CD14-positive monocyte (primary cell): ENCODE results near the gene BBC3. TPM values are rescaled to one million over a fixed set of nuclear protein-coding genes. Genes with fewer than 3 reads are reported as not detected.
A peak's percentile ranks its signal among the peaks of the same experiment; 100 is the strongest.

Experiments
- DNase-seq, 3 donors: peaks; one replicate each; pipeline ENCODE4 v3.0.0-alpha.2; 2011 to 2022
- H2AFZ ChIP-seq: 2 replicates; pipeline ENCODE4 v1.6.0; 2012; ENCODE audit warnings: mild to moderate bottlenecking, low read depth, low read length, inconsistent platforms; ENCODE audit not compliant: insufficient read depth, poor library complexity, severe bottlenecking
- H3K27ac ChIP-seq, 2 donors: 1 replicate in 1 of 2; 2 replicates in 1 of 2; pipeline ENCODE4 v1.5.1; 2012 to 2013; ENCODE audit warnings: low read length in 2 of 2, control low read depth in 1 of 2, inconsistent platforms in 1 of 2, low read depth in 1 of 2, mild to moderate bottlenecking in 1 of 2
- H3K27me3 ChIP-seq, 2 donors: one replicate each; pipeline versions ENCODE4 v1.6.0 to v1.6.1; 2011 to 2013; ENCODE audit warnings: low read length in 2 of 2; ENCODE audit not compliant: control insufficient read depth in 2 of 2, insufficient read depth in 2 of 2
- H3K36me3 ChIP-seq, 2 donors: replicated peaks in 1 of 2; 1 replicate in 1 of 2; 2 replicates in 1 of 2; pipeline versions ENCODE4 v1.5.1 to v1.6.1; 2012 to 2013; ENCODE audit warnings: low read length in 2 of 2, control low read depth in 1 of 2, inconsistent platforms in 1 of 2, mild to moderate bottlenecking in 1 of 2; ENCODE audit not compliant: insufficient read depth in 2 of 2, control insufficient read depth in 1 of 2
- H3K4me1 ChIP-seq, 2 donors: 1 replicate in 1 of 2; 2 replicates in 1 of 2; pipeline versions ENCODE4 v1.5.1 to v1.6.1; 2012 to 2013; ENCODE audit warnings: low read length in 2 of 2, control low read depth in 1 of 2, inconsistent platforms in 1 of 2, mild to moderate bottlenecking in 1 of 2, moderate library complexity in 1 of 2; ENCODE audit not compliant: insufficient read depth in 2 of 2, control insufficient read depth in 1 of 2
- H3K4me2 ChIP-seq: replicated peaks from 2 replicates; pipeline ENCODE3; 2012; ENCODE audit warnings: low read length, moderate library complexity, mild to moderate bottlenecking; ENCODE audit not compliant: poor library complexity, severe bottlenecking; ENCODE audit errors: extremely low read depth
- H3K4me3 ChIP-seq, 3 experiments: fragments of 200-600 bp in 1 of 3; sonication (generic) in 1 of 3; replicated peaks in 1 of 3; 1 replicate in 2 of 3; 2 replicates in 1 of 3; pipeline ENCODE4 v1.5.1; 2011 to 2013; ENCODE audit warnings: low read length in 3 of 3, mild to moderate bottlenecking in 3 of 3, control low read depth in 2 of 3, low read depth in 2 of 3, inconsistent platforms in 1 of 3, moderate library complexity in 1 of 3
- H3K79me2 ChIP-seq: 2 replicates; pipeline ENCODE4 v1.6.0; 2012; ENCODE audit warnings: mild to moderate bottlenecking, control low read depth, inconsistent platforms, low read length, moderate library complexity; ENCODE audit not compliant: insufficient read depth
- H3K9ac ChIP-seq: 2 replicates; pipeline ENCODE4 v1.6.0; 2017; ENCODE audit warnings: low read length, mild to moderate bottlenecking; ENCODE audit not compliant: insufficient read depth, poor library complexity, severe bottlenecking
- H3K9me3 ChIP-seq, 2 donors: replicated peaks in 1 of 2; 1 replicate in 1 of 2; 2 replicates in 1 of 2; pipeline versions ENCODE4 v1.5.1 to v1.6.1; 2012 to 2013; ENCODE audit warnings: low read length in 2 of 2, control low read depth in 1 of 2; ENCODE audit not compliant: control insufficient read depth in 1 of 2, insufficient read depth in 1 of 2
- H4K20me1 ChIP-seq: 2 replicates; pipeline ENCODE4 v1.6.0; 2012; ENCODE audit warnings: mild to moderate bottlenecking, low read length, control low read depth, moderate library complexity; ENCODE audit not compliant: insufficient read depth
- H3K27ac Mint-ChIP-seq, 7 donors: one replicate each; pipeline ENCODE4 v1.8.0; 2020; ENCODE audit warnings: mild to moderate bottlenecking in 7 of 7, mixed read lengths in 7 of 7, moderate library complexity in 6 of 7, inconsistent platforms in 2 of 7
- H3K27me3 Mint-ChIP-seq, 3 donors: one replicate each; pipeline ENCODE4 v1.8.0; 2021 to 2022; ENCODE audit warnings: low read depth in 3 of 3, mild to moderate bottlenecking in 3 of 3, mixed read lengths in 3 of 3, moderate library complexity in 3 of 3, inconsistent platforms in 1 of 3
- H3K36me3 Mint-ChIP-seq, 2 donors: one replicate each; pipeline ENCODE4 v1.8.0; 2020; ENCODE audit warnings: mixed read lengths in 2 of 2, inconsistent platforms in 1 of 2, mild to moderate bottlenecking in 1 of 2
- H3K4me1 Mint-ChIP-seq: one replicate; pipeline ENCODE4 v1.8.0; 2020; ENCODE audit warnings: mild to moderate bottlenecking, mixed read lengths
- H3K4me3 Mint-ChIP-seq, 2 donors: one replicate each; pipeline ENCODE4 v1.8.0; 2020; ENCODE audit warnings: mild to moderate bottlenecking in 2 of 2, mixed read lengths in 2 of 2, moderate library complexity in 1 of 2
- H3K9me3 Mint-ChIP-seq, 7 donors: one replicate each; pipeline ENCODE4 v1.8.0; 2020 to 2022; ENCODE audit warnings: mixed read lengths in 7 of 7, mild to moderate bottlenecking in 6 of 7, moderate library complexity in 6 of 7, inconsistent platforms in 2 of 7
- WGBS: methylation state at CpG from one replicate; pipeline ENCODE4 v1.1.5; 2013; ENCODE audit warnings: missing lambda C conversion rate; ENCODE audit not compliant: insufficient coverage; 5-methylcytosine and 5-hydroxymethylcytosine counted together
- intact Hi-C, 2 donors: fragments of 100-400 bp; cut with micrococcal nuclease; formaldehyde crosslinking; loops; one replicate each; pipeline versions ENCODE4 v1.15.0 to v1.15.1; 2023
- polyA plus RNA-seq, 3 donors: library from polyadenylated mRNA; depleted of rRNA in 1 of 3; unstranded in 2 of 3; stranded (reverse) in 1 of 3; fragments of 300-500 nt in 2 of 3; fragments of >200 nt in 1 of 3; fragmentation: Illumina TruSeq in 2 of 3; gene quantifications; 1 replicate in 2 of 3; 2 replicates in 1 of 3; pipeline ENCODE4 v1.2.3, GENCODE V29; 2012 to 2021
- TF ChIP-seq, protein P1 (sequence below): fragments of 200-600 bp; IDR thresholded peaks from one replicate; pipeline ENCODE4 v1.8.0; 2022; ENCODE audit warnings: antibody characterized with exemption, mild to moderate bottlenecking

Gene BBC3
- polyA plus RNA-seq, 3 donors = 2.5 to 17.4 (median 4.8) TPM

DNA sequence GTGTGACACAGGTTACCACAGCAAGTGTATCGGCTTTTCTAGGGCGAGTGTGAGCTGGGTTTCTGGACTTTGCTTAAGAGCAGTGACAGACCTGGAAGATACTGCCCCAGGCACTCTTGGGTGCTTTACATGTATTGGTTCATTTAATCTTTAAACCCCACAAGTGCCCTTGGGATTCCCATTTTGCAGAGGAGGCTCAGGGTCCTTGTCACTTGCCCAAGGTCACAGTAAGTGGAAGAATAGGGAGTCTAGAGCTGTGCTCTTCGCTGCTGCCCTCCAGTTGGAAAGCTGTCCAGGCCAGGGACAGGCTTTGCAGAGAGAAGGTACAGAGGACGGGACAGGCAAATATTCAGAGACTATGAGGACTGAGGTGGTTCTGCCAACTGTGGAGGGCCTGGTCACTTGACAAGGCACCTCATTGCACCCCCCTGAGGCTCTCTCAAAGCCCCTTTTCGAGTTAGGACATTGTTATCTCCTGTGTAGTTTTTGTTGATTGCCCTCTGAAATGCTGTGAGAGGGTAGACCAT is 42.4 kb downstream of the BBC3 start:
- WGBS = 100% methylated on average over 4 of the region's 5 CpGs
- Histone ChIP-seq H3K27ac (peak overlapping the region in 1 of 2 donors; percentile 9), H3K9me3 (no peaks in the 10 kb centered on the region), H3K27me3 (no peaks in the 10 kb centered on the region), H3K9ac (no peak overlapping the region), H3K4me3 (no peak overlapping the region), H3K4me1 (no peaks in the 10 kb centered on the region), H2AFZ (no peak overlapping the region), H4K20me1 (no peaks in the 10 kb centered on the region), H3K36me3 (peaks cover 33 to 71% of the 10 kb centered on the region in 2 donors), H3K4me2 (no peak overlapping the region), H3K79me2 (no peaks in the 10 kb centered on the region)
- TF ChIP-seq, protein P1, sequence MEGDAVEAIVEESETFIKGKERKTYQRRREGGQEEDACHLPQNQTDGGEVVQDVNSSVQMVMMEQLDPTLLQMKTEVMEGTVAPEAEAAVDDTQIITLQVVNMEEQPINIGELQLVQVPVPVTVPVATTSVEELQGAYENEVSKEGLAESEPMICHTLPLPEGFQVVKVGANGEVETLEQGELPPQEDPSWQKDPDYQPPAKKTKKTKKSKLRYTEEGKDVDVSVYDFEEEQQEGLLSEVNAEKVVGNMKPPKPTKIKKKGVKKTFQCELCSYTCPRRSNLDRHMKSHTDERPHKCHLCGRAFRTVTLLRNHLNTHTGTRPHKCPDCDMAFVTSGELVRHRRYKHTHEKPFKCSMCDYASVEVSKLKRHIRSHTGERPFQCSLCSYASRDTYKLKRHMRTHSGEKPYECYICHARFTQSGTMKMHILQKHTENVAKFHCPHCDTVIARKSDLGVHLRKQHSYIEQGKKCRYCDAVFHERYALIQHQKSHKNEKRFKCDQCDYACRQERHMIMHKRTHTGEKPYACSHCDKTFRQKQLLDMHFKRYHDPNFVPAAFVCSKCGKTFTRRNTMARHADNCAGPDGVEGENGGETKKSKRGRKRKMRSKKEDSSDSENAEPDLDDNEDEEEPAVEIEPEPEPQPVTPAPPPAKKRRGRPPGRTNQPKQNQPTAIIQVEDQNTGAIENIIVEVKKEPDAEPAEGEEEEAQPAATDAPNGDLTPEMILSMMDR = no peak
- Mint-ChIP-seq H3K36me3 (peaks cover 49 to 76% of the 10 kb centered on the region in 2 donors), H3K27me3 (peaks cover 0 to 2% (median 2%) of the 10 kb centered on the region in 3 donors), H3K4me1 (no peaks in the 10 kb centered on the region), H3K9me3 (no peaks in the 10 kb centered on the region), H3K27ac (peak overlapping the region in 3 of 7 donors; percentile 7 to 69 (median 23)), H3K4me3 (no peak overlapping the region)
- DNase-seq = no peak
- intact Hi-C loops = no loop called here

DNA sequence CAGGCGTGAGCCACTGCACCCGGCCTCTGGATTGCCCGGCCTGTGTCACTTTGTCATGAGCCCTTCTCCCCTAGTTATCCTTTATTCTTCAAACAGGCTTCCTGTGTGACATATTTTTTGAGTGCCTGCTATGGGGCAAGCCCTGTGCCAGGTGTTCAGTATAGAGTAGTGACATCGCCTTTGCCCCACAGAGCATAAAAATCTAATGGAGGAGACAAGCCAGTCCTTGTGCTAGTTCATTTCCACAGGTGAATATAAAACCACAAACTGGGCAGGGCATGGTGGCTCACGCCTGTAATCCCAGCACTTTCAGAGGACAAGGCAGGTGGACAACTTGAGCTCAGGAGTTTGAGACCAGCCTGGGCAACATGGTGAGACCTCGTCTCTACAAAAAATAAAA is 43.2 kb downstream of the BBC3 start:
- WGBS = 100% methylated on average over 3 of the region's 6 CpGs
- no peak overlapping the region for H3K4me3 Mint-ChIP-seq
- Histone ChIP-seq H2AFZ (no peak overlapping the region), H3K27ac (no peak overlapping the region), H4K20me1 (no peaks in the 10 kb centered on the region), H3K4me1 (no peaks in the 10 kb centered on the region), H3K27me3 (no peaks in the 10 kb centered on the region), H3K79me2 (no peaks in the 10 kb centered on the region), H3K36me3 (peaks cover 38 to 79% of the 10 kb centered on the region in 2 donors), H3K4me3 (no peak overlapping the region), H3K4me2 (no peak overlapping the region), H3K9me3 (no peaks in the 10 kb centered on the region), H3K9ac (no peak overlapping the region)
- intact Hi-C loops = no loop called here
- H3K27me3 Mint-ChIP-seq = peaks cover 0 to 2% (median 2%) of the 10 kb centered on the region in 3 donors
- peaks cover 56 to 78% of the 10 kb centered on the region in 2 donors for H3K36me3 Mint-ChIP-seq
- H3K9me3 Mint-ChIP-seq = no peaks in the 10 kb centered on the region
- peak overlapping the region in 2 of 7 donors; percentile 23 to 60 for H3K27ac Mint-ChIP-seq
- no peaks in the 10 kb centered on the region for H3K4me1 Mint-ChIP-seq
- DNase-seq = no peak
- TF ChIP-seq, protein P1 = no peak
